NCI-H2196 (cell line): ENCODE data around the gene GPX3.

ENCODE experiments used
- DNase-seq: peaks from one replicate; lab custom pipeline; 2025; ENCODE audit not compliant: unreplicated experiment; lab: John Stamatoyannopoulos, UW

The GPX3 gene

DNA sequence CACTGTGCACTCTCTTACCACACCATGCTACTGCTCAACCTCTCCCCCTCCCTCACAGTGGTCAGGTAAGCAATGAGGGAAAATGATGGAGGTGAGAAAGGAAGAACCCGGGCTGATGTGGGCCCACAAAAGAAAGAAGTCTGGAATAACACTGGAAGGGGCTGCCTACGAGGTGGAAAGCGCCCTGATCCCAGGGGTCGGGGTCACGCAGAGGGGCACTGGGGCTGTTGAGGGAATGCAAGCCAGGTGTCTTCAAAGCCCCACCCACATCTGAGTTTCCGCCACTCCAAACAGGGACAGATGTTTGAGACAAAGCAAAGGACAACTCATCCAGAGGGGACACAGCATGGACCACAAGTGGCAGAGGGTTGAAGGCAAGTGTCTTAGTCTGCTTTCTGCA, 56.2 kb downstream of the GPX3 start:
- no peak for DNase-seq

DNA sequence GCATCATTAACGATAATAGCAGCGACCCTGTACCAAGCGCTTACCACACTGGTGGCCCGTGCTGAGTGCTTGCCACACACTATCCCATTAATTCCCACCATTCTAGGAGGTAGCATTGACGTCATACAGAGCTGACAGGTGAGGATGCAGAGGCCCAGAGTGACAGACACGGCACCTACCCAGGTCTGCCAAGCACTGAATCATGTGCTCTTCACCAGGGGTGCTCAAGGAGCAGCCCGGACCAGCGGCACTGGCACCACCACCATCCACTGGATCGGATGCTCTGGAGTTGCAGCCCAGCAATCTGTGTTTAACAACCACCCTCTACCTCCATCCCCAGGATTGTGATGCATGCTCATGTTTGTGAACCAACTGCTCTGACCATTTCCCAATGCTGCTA, 57.0 kb downstream of the GPX3 start:
- no peak for DNase-seq

GRCh38 chr5:151077967-151078366, 57.6 kb downstream of the GPX3 start:
- no peak for DNase-seq
